Astrocyte of the cerebellum (primary cell): ENCODE results near the gene ZNRD2.

Source experiments
- DNase-seq: peaks from one replicate; pipeline ENCODE4 v3.0.0-alpha.2; 2011; ENCODE audit warnings: low read depth
- H3K4me3 ChIP-seq: 2 replicates; pipeline ENCODE4 v1.5.1; 2011; ENCODE audit warnings: mild to moderate bottlenecking, low read depth, low read length, moderate library complexity
- CTCF ChIP-seq: IDR thresholded peaks from 2 replicates; pipeline ENCODE4 v1.5.1; 2012; ENCODE audit warnings: low read length, low read depth, moderate library complexity, mild to moderate bottlenecking; ENCODE audit errors: missing control alignments
- in situ Hi-C: cut with HindIII; loops from 2 replicates; pipeline ENCODE4 v1.10.0; 2017; ENCODE audit warnings: low sequenced_read_pairs

ZNRD2 gene

GRCh38 chr11:65615950-65616574 is 45.8 kb downstream of the ZNRD2 start:
- peak overlapping the region; percentile 74 for H3K4me3 ChIP-seq
- DNase-seq: no peak
- TF ChIP-seq CTCF: no peak
- in situ Hi-C loops: no loop called here

- H3K4me3 ChIP-seq: peak overlapping the region; percentile 74
- DNase-seq: no peak
- TF ChIP-seq CTCF: no peak
- in situ Hi-C loops: no loop called here
Observed at GRCh38 chr11:65616575-65617001, 46.3 kb downstream of the ZNRD2 start.

- H3K4me3 ChIP-seq: peak overlapping the region; percentile 74
- no peak for TF ChIP-seq CTCF
- in situ Hi-C loops: no loop called here
- DNase-seq: no peak
Observed at GRCh38 chr11:65617136-65617850, 47.0 kb downstream of the ZNRD2 start.

GRCh38 chr11:65617990-65618751 is 47.9 kb downstream of the ZNRD2 start:
- no peak for TF ChIP-seq CTCF
- in situ Hi-C loops: no loop called here
- H3K4me3 ChIP-seq: no peak overlapping the region
- no peak for DNase-seq

- no peak for TF ChIP-seq CTCF
- no peak overlapping the region for H3K4me3 ChIP-seq
- in situ Hi-C loops: no loop called here
- no peak for DNase-seq
Observed at GRCh38 chr11:65618763-65619162, 48.5 kb downstream of the ZNRD2 start.

- no peak overlapping the region for H3K4me3 ChIP-seq
- in situ Hi-C loops: no loop called here
- no peak for TF ChIP-seq CTCF
- DNase-seq: no peak
Observed at GRCh38 chr11:65619281-65619928, 49.1 kb downstream of the ZNRD2 start.
